ENCODE measurements around the gene RANBP17. TPM values are rescaled to one million over a fixed set of nuclear protein-coding genes. Genes with fewer than 3 reads are reported as not detected.

The RANBP17 gene
- total and polyA plus RNA-seq, 2 donors (not counting 1 experiment from before 2014, with no cell fraction given), result 3.1 to 3.5 TPM

DNA sequence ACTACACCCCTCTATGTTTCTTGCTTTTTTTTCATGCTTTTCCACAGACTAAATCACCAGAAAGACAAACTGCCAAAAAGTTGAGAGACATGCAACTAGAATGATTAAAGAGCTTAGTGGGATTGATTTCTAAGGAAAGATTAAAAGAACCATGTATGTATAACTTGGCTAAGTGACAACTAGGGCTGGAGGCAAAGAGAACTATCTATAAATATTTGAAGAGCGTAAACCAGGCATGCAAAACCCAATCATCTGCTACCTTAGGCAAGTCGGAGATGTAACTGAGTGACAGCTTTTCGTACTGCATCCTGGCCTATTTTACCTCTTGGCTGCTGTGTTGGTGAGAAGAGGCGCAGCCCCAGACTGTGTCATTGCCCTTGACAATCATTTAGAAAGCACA is 326.2 kb downstream of the RANBP17 start:
- Histone ChIP-seq H3K4me1 (ENCODE audit: control insufficient read depth, extremely low read depth, insufficient read depth, low read length) (no peaks in the 10 kb centered on the region), H3K4me2 (ENCODE audit: extremely low read depth, insufficient read depth, low read length) (no peak overlapping the region), H3K27me3 (ENCODE audit: control insufficient read depth, insufficient read depth, low read length) (no peaks in the 10 kb centered on the region), H3K79me2 (ENCODE audit: control insufficient read depth, insufficient read depth, low read length) (no peaks in the 10 kb centered on the region), H3K9me3 (ENCODE audit: control insufficient read depth, insufficient read depth, low read depth, low read length) (no peaks in the 10 kb centered on the region), H3K9ac (ENCODE audit: insufficient read depth, low read length) (no peak overlapping the region), H2AFZ (ENCODE audit: low read length) (no peak overlapping the region), H3K4me3 (replicated peaks in 1 of 4; ENCODE audit: control extremely low read depth in 1 of 4, insufficient read depth in 1 of 4, low read depth in 3 of 4, low read length in 4 of 4) (no peak overlapping the region), H4K20me1 (ENCODE audit: control insufficient read depth, extremely low read depth, insufficient read depth, low read length) (no peaks in the 10 kb centered on the region), H3K36me3 (ENCODE audit: control insufficient read depth, insufficient read depth, low read length) (no peaks in the 10 kb centered on the region), H3K27ac (ENCODE audit: insufficient read depth, low read length) (no peak overlapping the region)
- DNase-seq (ENCODE audit: low read depth in 2 of 2), result no peak
- TF ChIP-seq EZH2 (IDR thresholded peaks at IDR 0.05; ENCODE audit: low read length, missing control alignments), result no peak
- TF ChIP-seq, protein P1, sequence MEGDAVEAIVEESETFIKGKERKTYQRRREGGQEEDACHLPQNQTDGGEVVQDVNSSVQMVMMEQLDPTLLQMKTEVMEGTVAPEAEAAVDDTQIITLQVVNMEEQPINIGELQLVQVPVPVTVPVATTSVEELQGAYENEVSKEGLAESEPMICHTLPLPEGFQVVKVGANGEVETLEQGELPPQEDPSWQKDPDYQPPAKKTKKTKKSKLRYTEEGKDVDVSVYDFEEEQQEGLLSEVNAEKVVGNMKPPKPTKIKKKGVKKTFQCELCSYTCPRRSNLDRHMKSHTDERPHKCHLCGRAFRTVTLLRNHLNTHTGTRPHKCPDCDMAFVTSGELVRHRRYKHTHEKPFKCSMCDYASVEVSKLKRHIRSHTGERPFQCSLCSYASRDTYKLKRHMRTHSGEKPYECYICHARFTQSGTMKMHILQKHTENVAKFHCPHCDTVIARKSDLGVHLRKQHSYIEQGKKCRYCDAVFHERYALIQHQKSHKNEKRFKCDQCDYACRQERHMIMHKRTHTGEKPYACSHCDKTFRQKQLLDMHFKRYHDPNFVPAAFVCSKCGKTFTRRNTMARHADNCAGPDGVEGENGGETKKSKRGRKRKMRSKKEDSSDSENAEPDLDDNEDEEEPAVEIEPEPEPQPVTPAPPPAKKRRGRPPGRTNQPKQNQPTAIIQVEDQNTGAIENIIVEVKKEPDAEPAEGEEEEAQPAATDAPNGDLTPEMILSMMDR (conservative IDR thresholded peaks at IDR 0.05 in 1 of 2, IDR thresholded peaks at IDR 0.05 in 1 of 2; ENCODE audit: low read depth in 1 of 2, low read length in 2 of 2), result no peak

DNA sequence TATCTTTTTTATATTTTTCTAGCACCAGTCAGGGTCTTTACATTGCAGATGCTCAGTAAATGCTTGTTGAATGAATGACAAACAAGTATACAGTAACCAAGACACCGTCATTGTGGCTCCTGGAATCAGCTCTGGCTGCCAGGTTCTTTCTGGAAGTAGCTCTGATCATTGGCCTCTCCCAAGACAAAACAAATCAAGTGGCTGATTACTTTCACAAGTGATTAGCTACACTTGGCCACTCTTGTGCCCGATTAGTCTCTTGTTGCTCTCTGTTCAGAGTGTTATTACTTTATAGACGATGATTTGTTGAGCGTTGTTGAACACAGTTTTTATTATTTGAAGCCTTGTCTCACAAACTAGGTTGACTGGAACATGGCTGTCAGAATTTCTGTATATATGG is 327.6 kb downstream of the RANBP17 start:
- no peak for DNase-seq (ENCODE audit: low read depth in 2 of 2)
- Histone ChIP-seq H3K36me3 (ENCODE audit: control insufficient read depth, insufficient read depth, low read length) (no peaks in the 10 kb centered on the region), H3K9ac (ENCODE audit: insufficient read depth, low read length) (no peak overlapping the region), H3K4me1 (ENCODE audit: control insufficient read depth, extremely low read depth, insufficient read depth, low read length) (no peaks in the 10 kb centered on the region), H3K27me3 (ENCODE audit: control insufficient read depth, insufficient read depth, low read length) (no peaks in the 10 kb centered on the region), H3K79me2 (ENCODE audit: control insufficient read depth, insufficient read depth, low read length) (no peaks in the 10 kb centered on the region), H2AFZ (ENCODE audit: low read length) (no peak overlapping the region), H3K4me3 (replicated peaks in 1 of 4; ENCODE audit: control extremely low read depth in 1 of 4, insufficient read depth in 1 of 4, low read depth in 3 of 4, low read length in 4 of 4) (no peak overlapping the region), H3K9me3 (ENCODE audit: control insufficient read depth, insufficient read depth, low read depth, low read length) (no peaks in the 10 kb centered on the region), H3K27ac (ENCODE audit: insufficient read depth, low read length) (no peak overlapping the region), H4K20me1 (ENCODE audit: control insufficient read depth, extremely low read depth, insufficient read depth, low read length) (no peaks in the 10 kb centered on the region), H3K4me2 (ENCODE audit: extremely low read depth, insufficient read depth, low read length) (no peak overlapping the region)
- TF ChIP-seq, protein P1 (conservative IDR thresholded peaks at IDR 0.05 in 1 of 2, IDR thresholded peaks at IDR 0.05 in 1 of 2; ENCODE audit: low read depth in 1 of 2, low read length in 2 of 2), result no peak
- TF ChIP-seq EZH2 (IDR thresholded peaks at IDR 0.05; ENCODE audit: low read length, missing control alignments), result no peak

DNA sequence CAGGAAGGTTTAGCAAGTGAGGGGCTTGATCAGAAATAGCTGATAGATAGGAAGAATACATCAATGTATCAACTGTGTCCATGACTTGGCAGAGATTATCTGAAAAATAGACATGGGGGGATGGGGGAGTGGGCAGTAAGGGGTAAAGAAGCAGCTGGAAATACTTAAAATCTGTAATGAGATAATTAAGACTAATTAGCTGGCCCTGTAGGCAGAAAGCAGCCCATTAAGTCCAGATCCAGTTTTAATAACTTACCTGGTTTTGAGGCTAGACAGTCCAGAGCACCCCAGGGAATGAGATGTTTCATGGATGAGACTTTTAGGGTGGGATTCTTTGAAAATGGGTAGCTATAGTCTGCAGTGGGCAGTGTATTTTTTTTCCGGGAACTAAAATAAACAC is 330.3 kb downstream of the RANBP17 start:
- Histone ChIP-seq H3K36me3 (ENCODE audit: control insufficient read depth, insufficient read depth, low read length) (no peaks in the 10 kb centered on the region), H3K4me2 (ENCODE audit: extremely low read depth, insufficient read depth, low read length) (no peak overlapping the region), H3K4me3 (replicated peaks in 1 of 4; ENCODE audit: control extremely low read depth in 1 of 4, insufficient read depth in 1 of 4, low read depth in 3 of 4, low read length in 4 of 4) (no peak overlapping the region), H3K27me3 (ENCODE audit: control insufficient read depth, insufficient read depth, low read length) (no peaks in the 10 kb centered on the region), H3K4me1 (ENCODE audit: control insufficient read depth, extremely low read depth, insufficient read depth, low read length) (no peaks in the 10 kb centered on the region), H3K79me2 (ENCODE audit: control insufficient read depth, insufficient read depth, low read length) (no peaks in the 10 kb centered on the region), H3K9me3 (ENCODE audit: control insufficient read depth, insufficient read depth, low read depth, low read length) (no peaks in the 10 kb centered on the region), H4K20me1 (ENCODE audit: control insufficient read depth, extremely low read depth, insufficient read depth, low read length) (no peaks in the 10 kb centered on the region), H2AFZ (ENCODE audit: low read length) (no peak overlapping the region), H3K27ac (ENCODE audit: insufficient read depth, low read length) (no peak overlapping the region), H3K9ac (ENCODE audit: insufficient read depth, low read length) (no peak overlapping the region)
- DNase-seq (ENCODE audit: low read depth in 2 of 2), result no peak
- TF ChIP-seq, protein P1 (conservative IDR thresholded peaks at IDR 0.05 in 1 of 2, IDR thresholded peaks at IDR 0.05 in 1 of 2; ENCODE audit: low read depth in 1 of 2, low read length in 2 of 2), result no peak
- no peak for TF ChIP-seq EZH2 (IDR thresholded peaks at IDR 0.05; ENCODE audit: low read length, missing control alignments)

All from fibroblast of lung (primary cell).